HepG2 (cell line): ENCODE results near the gene CCDC142. TPM values are rescaled to one million over a fixed set of nuclear protein-coding genes. Genes with fewer than 3 reads are reported as not detected.

Source experiments
- ATF1 ChIP-seq: IDR thresholded peaks from 2 replicates; pipeline ENCODE4 v1.6.1; 2016; ENCODE audit warnings: mild to moderate bottlenecking, control low read depth
- ELK4 ChIP-seq: sonication (generic); formaldehyde crosslinking; IDR thresholded peaks from 2 replicates; pipeline ENCODE4 v1.9.0; 2021; ENCODE audit warnings: missing genetic modification reagents, borderline replicate concordance
- FLYWCH1 ChIP-seq: sonication (generic); formaldehyde crosslinking; IDR thresholded peaks from 2 replicates; pipeline ENCODE4 v1.8.1; 2023; ENCODE audit warnings: mild to moderate bottlenecking, missing genetic modification reagents
- FOXC1 ChIP-seq: sonication (generic); formaldehyde crosslinking; IDR thresholded peaks from 2 replicates; pipeline ENCODE4 v1.8.0; 2022; ENCODE audit warnings: mild to moderate bottlenecking, missing genetic modification reagents, borderline replicate concordance
- HBP1 ChIP-seq: IDR thresholded peaks from 2 replicates; pipeline ENCODE4 v1.6.1; 2016; ENCODE audit warnings: low read depth, control low read depth
- KAT8 ChIP-seq: IDR thresholded peaks from 2 replicates; pipeline ENCODE4 v1.6.1; 2016; ENCODE audit warnings: missing genetic modification reagents, missing compliant biosample characterization
- MXD1 ChIP-seq: sonication (generic); formaldehyde crosslinking; IDR thresholded peaks from 2 replicates; pipeline ENCODE4 v1.4.0; 2020; ENCODE audit warnings: mild to moderate bottlenecking, missing genetic modification reagents
- MXI1 ChIP-seq: IDR thresholded peaks from 3 replicates; pipeline ENCODE4 v1.6.1; 2012; ENCODE audit warnings: low read depth, low read length, inconsistent platforms, borderline replicate concordance
- PLRG1 ChIP-seq: fragments of 450-650 bp; conservative IDR thresholded peaks from 2 replicates; pipeline ENCODE4 v1.6.1; 2016
- PRPF4 ChIP-seq: fragments of 200-400 bp; formaldehyde crosslinking; IDR thresholded peaks from 2 replicates; pipeline ENCODE4 v1.6.1; 2016; ENCODE audit warnings: low read length, low read depth; ENCODE audit not compliant: poor library complexity, severe bottlenecking
- RARG ChIP-seq: sonication (generic); formaldehyde crosslinking; IDR thresholded peaks from 2 replicates; pipeline ENCODE4 v1.4.0; 2020; ENCODE audit warnings: low read depth, mild to moderate bottlenecking, missing genetic modification reagents
- ZFP36 ChIP-seq: fragments of 150-350 bp; IDR thresholded peaks from 2 replicates; pipeline ENCODE4 v1.6.1; 2018; ENCODE audit warnings: borderline replicate concordance, low read length, low read depth; ENCODE audit not compliant: partially characterized antibody
- ZFP82 ChIP-seq: sonication (generic); formaldehyde crosslinking; IDR thresholded peaks from 2 replicates; pipeline ENCODE4 v1.5.1; 2020; ENCODE audit warnings: mild to moderate bottlenecking, missing genetic modification reagents, borderline replicate concordance
- ZMYM4 ChIP-seq: sonication (generic); formaldehyde crosslinking; IDR thresholded peaks from 2 replicates; pipeline ENCODE4 v1.8.1; 2023; ENCODE audit warnings: mild to moderate bottlenecking, missing genetic modification reagents
- ZNF407 ChIP-seq: sonication (generic); formaldehyde crosslinking; IDR thresholded peaks from one replicate; pipeline ENCODE4 v1.5.1; 2020; ENCODE audit warnings: mild to moderate bottlenecking, missing genetic modification reagents; ENCODE audit errors: not compliant biosample characterization
- ZNF550 ChIP-seq: sonication (generic); formaldehyde crosslinking; IDR thresholded peaks from 2 replicates; pipeline ENCODE4 v1.4.0; 2020; ENCODE audit warnings: mild to moderate bottlenecking, missing genetic modification reagents, borderline replicate concordance
- ZNF790 ChIP-seq: sonication (generic); formaldehyde crosslinking; IDR thresholded peaks from 2 replicates; pipeline ENCODE4 v1.8.0; 2022; ENCODE audit warnings: missing genetic modification reagents, mild to moderate bottlenecking, borderline replicate concordance
- polyA plus RNA-seq, 8 experiments: library from polyadenylated mRNA; depleted of rRNA in 3 of 8; stranded (reverse) in 7 of 8; unstranded in 1 of 8; fragments of >200 nt; fragmentation: Illumina TruSeq in 4 of 8; extraction: Trizol in 4 of 8; gene quantifications; 2 replicates each; pipeline versions ENCODE4 v1.2.1 to v1.2.3, GENCODE V29; 2011 to 2016; ENCODE audit warnings: low read depth in 4 of 8, missing spikeins in 1 of 8, mixed read lengths in 1 of 8; ENCODE audit not compliant: insufficient read depth in 1 of 8
- total RNA-seq, 5 experiments: library from RNA; depleted of rRNA; stranded (reverse); fragments of >200 nt; fragmentation: Illumina TruSeq; extraction: Trizol; gene quantifications; 2 replicates each; pipeline ENCODE4 v1.2.3, GENCODE V29; 2016; ENCODE audit warnings: low read depth in 1 of 5

CCDC142 gene
- total and polyA plus RNA-seq, 2 of the 13 experiments (the other 11 are each of a cell fraction or from before 2014, with no cell fraction given): 14.7 to 30.4 TPM

- TF ChIP-seq ZNF790 (CRISPR knock-in tag) (no peak), MXI1 (peak; percentile 57; the same call in 1 of the 3 replicates), ZNF407 (CRISPR knock-in tag) (peak; percentile 75), HBP1 (CRISPR knock-in tag) (no peak), ATF1 (no peak), ZNF550 (CRISPR knock-in tag) (0 out of 2 replicates have a peak, but pooled peaks have one; percentile 83), ZFP82 (CRISPR knock-in tag) (no peak), RARG (CRISPR knock-in tag) (peak; percentile 96), MXD1 (CRISPR knock-in tag) (peak; percentile 85; the same call in 1 of the 2 replicates), KAT8 (CRISPR knock-in tag) (peak; percentile 49), ZFP36 (no peak), FOXC1 (CRISPR knock-in tag) (peak; percentile 86; the same call in 1 of the 2 replicates), PLRG1 (no peak), PRPF4 (no peak), ELK4 (CRISPR knock-in tag) (no peak), ZMYM4 (no peak), FLYWCH1 (CRISPR knock-in tag) (no peak)
Observed at GRCh38 chr2:74441690-74442482, 40.9 kb downstream of the CCDC142 start, which contains the start of gene RTKN (continued).
